ENCODE results near the gene PRKN.

PRKN gene

DNA sequence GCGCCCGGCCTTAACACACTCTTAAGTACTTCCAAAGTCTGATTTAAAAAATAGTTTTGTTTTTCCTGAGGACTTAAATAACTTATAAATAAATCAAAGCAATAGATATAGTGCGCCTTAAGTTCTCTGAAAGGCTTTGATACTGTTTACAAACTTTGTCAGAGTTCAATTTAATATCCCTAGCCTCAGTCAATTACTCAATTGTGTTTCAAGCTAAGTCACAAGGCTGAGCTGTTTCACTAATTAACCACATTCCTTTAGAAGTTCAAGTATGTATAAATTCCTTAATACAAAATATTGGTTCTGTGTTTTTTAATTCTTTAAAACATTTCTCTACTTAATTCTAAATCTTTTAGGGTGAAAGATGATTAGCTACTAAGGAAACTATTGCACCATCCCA lies 1275.3 kb downstream of the PRKN start:
- no peaks in the 10 kb centered on the region for H4K20me1 ChIP-seq (ENCODE audit: insufficient read depth, low read length)
- no peak overlapping the region for H2AFZ ChIP-seq (ENCODE audit: low read length)
- H3K79me2 ChIP-seq (ENCODE audit: insufficient read depth, low read length), result no peaks in the 10 kb centered on the region
- H3K27me3 ChIP-seq (ENCODE audit: insufficient read depth, low read length), result no peaks in the 10 kb centered on the region
- no peak overlapping the region for H3K4me2 ChIP-seq (ENCODE audit: low read length)
- H3F3A ChIP-seq (ENCODE audit: insufficient read depth, low read length), result no peaks in the 10 kb centered on the region
- no peaks in the 10 kb centered on the region for H3K9me3 ChIP-seq (ENCODE audit: low read length)
- TF ChIP-seq, protein P1, sequence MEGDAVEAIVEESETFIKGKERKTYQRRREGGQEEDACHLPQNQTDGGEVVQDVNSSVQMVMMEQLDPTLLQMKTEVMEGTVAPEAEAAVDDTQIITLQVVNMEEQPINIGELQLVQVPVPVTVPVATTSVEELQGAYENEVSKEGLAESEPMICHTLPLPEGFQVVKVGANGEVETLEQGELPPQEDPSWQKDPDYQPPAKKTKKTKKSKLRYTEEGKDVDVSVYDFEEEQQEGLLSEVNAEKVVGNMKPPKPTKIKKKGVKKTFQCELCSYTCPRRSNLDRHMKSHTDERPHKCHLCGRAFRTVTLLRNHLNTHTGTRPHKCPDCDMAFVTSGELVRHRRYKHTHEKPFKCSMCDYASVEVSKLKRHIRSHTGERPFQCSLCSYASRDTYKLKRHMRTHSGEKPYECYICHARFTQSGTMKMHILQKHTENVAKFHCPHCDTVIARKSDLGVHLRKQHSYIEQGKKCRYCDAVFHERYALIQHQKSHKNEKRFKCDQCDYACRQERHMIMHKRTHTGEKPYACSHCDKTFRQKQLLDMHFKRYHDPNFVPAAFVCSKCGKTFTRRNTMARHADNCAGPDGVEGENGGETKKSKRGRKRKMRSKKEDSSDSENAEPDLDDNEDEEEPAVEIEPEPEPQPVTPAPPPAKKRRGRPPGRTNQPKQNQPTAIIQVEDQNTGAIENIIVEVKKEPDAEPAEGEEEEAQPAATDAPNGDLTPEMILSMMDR (IDR thresholded peaks at IDR 0.05; ENCODE audit: low read length), result no peak
- TF ChIP-seq EZH2 (IDR thresholded peaks at IDR 0.05; ENCODE audit: borderline replicate concordance, low read length), result no peak
- no peaks in the 10 kb centered on the region for H3K9me2 ChIP-seq (ENCODE audit: low read depth, low read length)
- H3K4me3 ChIP-seq (ENCODE audit: low read depth, low read length, poor library complexity, severe bottlenecking), result no peak overlapping the region
- H3K36me3 ChIP-seq (ENCODE audit: insufficient read depth, low read length), result no peaks in the 10 kb centered on the region
- no peak overlapping the region for H3K27ac ChIP-seq (ENCODE audit: low read depth, low read length, poor library complexity, severe bottlenecking)
- H3K9ac ChIP-seq (ENCODE audit: low read length), result no peak overlapping the region
- no peaks in the 10 kb centered on the region for H3K4me1 ChIP-seq (ENCODE audit: insufficient read depth, low read length, severe bottlenecking)

DNA sequence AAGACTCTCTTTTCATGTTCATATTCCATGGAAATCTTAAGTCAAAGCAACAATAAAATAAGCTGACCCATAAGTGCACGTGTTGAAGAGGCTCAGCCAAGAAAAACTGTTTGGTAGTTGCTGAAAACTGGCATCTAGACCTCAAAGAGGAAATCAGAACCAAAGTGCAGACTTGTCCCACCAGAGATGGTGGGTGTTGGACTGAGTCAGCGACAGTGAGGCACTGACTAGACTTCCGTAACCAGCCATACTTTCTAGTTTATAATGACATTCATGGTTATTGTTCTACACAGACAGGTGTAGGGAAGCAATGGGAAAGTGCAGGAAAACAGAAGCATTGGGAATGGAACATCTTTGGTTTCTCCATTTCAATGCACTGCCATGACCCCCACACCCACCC lies 1278.0 kb downstream of the PRKN start:
- Histone ChIP-seq H3K27ac (ENCODE audit: low read depth, low read length, poor library complexity, severe bottlenecking) (no peak overlapping the region), H3K4me3 (ENCODE audit: low read depth, low read length, poor library complexity, severe bottlenecking) (no peak overlapping the region), H2AFZ (ENCODE audit: low read length) (no peak overlapping the region), H3K27me3 (ENCODE audit: insufficient read depth, low read length) (no peaks in the 10 kb centered on the region), H3K4me2 (ENCODE audit: low read length) (no peak overlapping the region), H3K9ac (ENCODE audit: low read length) (no peak overlapping the region), H3K79me2 (ENCODE audit: insufficient read depth, low read length) (no peaks in the 10 kb centered on the region), H3F3A (ENCODE audit: insufficient read depth, low read length) (no peaks in the 10 kb centered on the region), H4K20me1 (ENCODE audit: insufficient read depth, low read length) (no peaks in the 10 kb centered on the region), H3K4me1 (ENCODE audit: insufficient read depth, low read length, severe bottlenecking) (no peaks in the 10 kb centered on the region), H3K9me3 (ENCODE audit: low read length) (no peaks in the 10 kb centered on the region), H3K9me2 (ENCODE audit: low read depth, low read length) (no peaks in the 10 kb centered on the region), H3K36me3 (ENCODE audit: insufficient read depth, low read length) (no peaks in the 10 kb centered on the region)
- no peak for TF ChIP-seq EZH2 (IDR thresholded peaks at IDR 0.05; ENCODE audit: borderline replicate concordance, low read length)
- TF ChIP-seq, protein P1 (IDR thresholded peaks at IDR 0.05; ENCODE audit: low read length), result no peak

DNA sequence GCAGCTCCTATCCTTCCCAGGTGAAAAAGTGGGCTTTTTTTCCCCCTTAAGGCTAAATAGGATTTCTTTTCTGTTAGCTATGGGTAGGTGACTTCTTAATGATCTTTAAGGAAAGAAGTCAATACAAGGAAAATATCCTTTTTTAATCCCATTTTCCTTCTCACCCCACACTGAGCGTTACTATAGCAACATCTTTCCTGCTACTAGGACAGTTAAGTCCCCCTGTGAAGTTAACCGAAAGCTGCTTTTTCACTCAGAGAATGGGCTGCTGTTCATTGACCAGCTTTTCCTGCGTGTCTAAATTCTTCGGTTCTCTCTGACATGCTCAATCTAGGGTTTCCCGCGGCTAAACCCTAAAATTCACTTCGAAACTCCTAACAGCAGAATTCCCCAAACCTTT lies 1280.6 kb downstream of the PRKN start:
- TF ChIP-seq EZH2 (IDR thresholded peaks at IDR 0.05; ENCODE audit: borderline replicate concordance, low read length), result no peak
- TF ChIP-seq, protein P1 (IDR thresholded peaks at IDR 0.05; ENCODE audit: low read length), result no peak
- Histone ChIP-seq H3K36me3 (ENCODE audit: insufficient read depth, low read length) (no peaks in the 10 kb centered on the region), H3K4me2 (ENCODE audit: low read length) (no peak overlapping the region), H3K79me2 (ENCODE audit: insufficient read depth, low read length) (no peaks in the 10 kb centered on the region), H3K27me3 (ENCODE audit: insufficient read depth, low read length) (no peaks in the 10 kb centered on the region), H3K9ac (ENCODE audit: low read length) (no peak overlapping the region), H3K9me2 (ENCODE audit: low read depth, low read length) (no peaks in the 10 kb centered on the region), H3K27ac (ENCODE audit: low read depth, low read length, poor library complexity, severe bottlenecking) (no peak overlapping the region), H2AFZ (ENCODE audit: low read length) (no peak overlapping the region), H3K4me3 (ENCODE audit: low read depth, low read length, poor library complexity, severe bottlenecking) (no peak overlapping the region), H3K9me3 (ENCODE audit: low read length) (no peaks in the 10 kb centered on the region), H3K4me1 (ENCODE audit: insufficient read depth, low read length, severe bottlenecking) (no peaks in the 10 kb centered on the region), H3F3A (ENCODE audit: insufficient read depth, low read length) (no peaks in the 10 kb centered on the region), H4K20me1 (ENCODE audit: insufficient read depth, low read length) (no peaks in the 10 kb centered on the region)

Data from OCI-LY1 (cell line).